ENCODE data around the gene FAM168B.

Gene FAM168B

DNA sequence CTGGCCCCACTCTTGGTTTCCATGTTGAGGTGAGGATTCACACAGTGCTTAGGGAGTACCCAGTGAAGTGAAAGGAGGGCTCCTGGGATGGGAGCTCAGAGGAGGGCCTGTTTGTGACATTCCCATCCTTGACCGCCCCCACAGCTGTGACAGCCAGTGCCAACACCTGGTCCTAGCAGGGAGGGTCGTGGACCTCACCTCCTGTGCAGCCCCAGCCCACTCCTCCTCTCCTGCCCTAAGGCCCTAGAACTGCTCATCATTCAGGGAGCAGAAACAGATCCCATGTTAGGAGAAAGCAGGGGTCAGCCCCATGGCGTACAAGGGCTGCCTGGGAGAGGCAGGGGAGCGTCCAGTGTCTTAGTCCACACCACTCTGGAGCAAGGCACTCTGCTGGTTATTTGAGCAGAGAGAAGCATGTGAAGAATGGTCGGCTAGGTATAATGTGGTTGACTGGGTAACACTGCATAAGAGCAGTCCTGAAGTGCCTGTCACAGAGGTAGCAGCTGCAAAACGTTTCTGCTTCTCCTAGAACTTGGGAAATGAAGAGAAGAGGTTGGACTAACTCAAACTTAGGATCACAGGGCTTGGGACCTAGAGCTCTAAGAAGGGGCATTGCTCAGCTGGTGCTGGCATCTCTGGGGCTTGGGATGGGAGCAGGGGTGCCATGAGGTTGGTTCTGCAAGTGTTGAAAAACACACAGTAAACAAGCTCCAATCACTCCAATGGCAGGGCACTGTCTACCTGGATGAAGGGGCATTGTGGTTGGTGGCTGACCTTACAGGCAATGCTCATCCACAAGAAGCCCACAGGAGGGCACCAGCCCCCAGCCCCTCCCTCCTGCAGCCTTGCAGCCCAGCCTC is 55.6 kb downstream of the FAM168B start:
- TF ChIP-seq, protein P1, sequence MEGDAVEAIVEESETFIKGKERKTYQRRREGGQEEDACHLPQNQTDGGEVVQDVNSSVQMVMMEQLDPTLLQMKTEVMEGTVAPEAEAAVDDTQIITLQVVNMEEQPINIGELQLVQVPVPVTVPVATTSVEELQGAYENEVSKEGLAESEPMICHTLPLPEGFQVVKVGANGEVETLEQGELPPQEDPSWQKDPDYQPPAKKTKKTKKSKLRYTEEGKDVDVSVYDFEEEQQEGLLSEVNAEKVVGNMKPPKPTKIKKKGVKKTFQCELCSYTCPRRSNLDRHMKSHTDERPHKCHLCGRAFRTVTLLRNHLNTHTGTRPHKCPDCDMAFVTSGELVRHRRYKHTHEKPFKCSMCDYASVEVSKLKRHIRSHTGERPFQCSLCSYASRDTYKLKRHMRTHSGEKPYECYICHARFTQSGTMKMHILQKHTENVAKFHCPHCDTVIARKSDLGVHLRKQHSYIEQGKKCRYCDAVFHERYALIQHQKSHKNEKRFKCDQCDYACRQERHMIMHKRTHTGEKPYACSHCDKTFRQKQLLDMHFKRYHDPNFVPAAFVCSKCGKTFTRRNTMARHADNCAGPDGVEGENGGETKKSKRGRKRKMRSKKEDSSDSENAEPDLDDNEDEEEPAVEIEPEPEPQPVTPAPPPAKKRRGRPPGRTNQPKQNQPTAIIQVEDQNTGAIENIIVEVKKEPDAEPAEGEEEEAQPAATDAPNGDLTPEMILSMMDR (IDR thresholded peaks at IDR 0.05; ENCODE audit: low read length): no peak
- TF ChIP-seq EZH2 (IDR thresholded peaks at IDR 0.05; ENCODE audit: borderline replicate concordance, low read length): no peak
- Histone ChIP-seq H3K4me3 (ENCODE audit: low read depth, low read length, poor library complexity, severe bottlenecking) (no peak overlapping the region), H4K20me1 (ENCODE audit: insufficient read depth, low read length) (no peaks in the 10 kb centered on the region), H2AFZ (ENCODE audit: low read length) (no peak overlapping the region), H3K36me3 (ENCODE audit: insufficient read depth, low read length) (no peaks in the 10 kb centered on the region), H3K9me2 (ENCODE audit: low read depth, low read length) (no peaks in the 10 kb centered on the region), H3K9me3 (ENCODE audit: low read length) (no peaks in the 10 kb centered on the region), H3K79me2 (ENCODE audit: insufficient read depth, low read length) (no peaks in the 10 kb centered on the region), H3K4me2 (ENCODE audit: low read length) (no peak overlapping the region), H3K9ac (ENCODE audit: low read length) (no peak overlapping the region), H3K27me3 (ENCODE audit: insufficient read depth, low read length) (no peaks in the 10 kb centered on the region), H3F3A (ENCODE audit: insufficient read depth, low read length) (no peaks in the 10 kb centered on the region), H3K27ac (ENCODE audit: low read depth, low read length, poor library complexity, severe bottlenecking) (no peak overlapping the region), H3K4me1 (ENCODE audit: insufficient read depth, low read length, severe bottlenecking) (no peaks in the 10 kb centered on the region)

DNA sequence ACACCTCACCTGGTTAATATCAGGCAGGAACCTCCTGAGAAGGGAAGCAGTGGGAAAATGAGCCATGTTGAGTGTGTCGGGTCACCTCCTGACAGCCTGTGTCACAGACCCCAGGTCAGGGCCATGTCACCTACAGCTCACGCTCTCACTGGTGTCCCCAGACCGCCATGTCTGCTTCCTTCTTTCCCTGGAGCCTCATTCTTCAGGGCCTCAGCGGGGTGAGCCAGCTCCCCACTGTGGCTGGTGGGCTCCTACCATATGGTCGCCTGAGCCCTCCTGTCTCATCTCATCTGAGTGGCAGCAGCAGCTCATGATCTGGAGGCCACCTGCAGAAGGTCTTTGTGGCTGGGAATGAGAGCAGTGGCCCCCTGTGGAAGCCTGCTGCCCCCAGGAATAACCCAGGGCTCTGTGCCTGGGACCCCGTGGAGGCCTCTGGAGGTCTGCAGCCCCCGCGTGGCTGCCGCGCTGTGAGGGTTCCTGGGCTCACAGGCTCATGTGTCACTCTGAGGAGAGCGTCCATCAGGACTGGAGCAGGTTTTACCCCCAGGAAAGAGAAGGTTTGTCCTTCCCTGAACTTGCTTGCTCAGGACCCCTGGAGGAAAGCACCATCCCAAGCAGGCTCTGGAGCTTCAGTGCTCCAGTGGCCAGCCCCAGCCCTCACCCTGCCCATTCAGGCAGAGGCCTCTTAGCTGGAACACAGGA is 56.4 kb downstream of the FAM168B start:
- H3K36me3 ChIP-seq (ENCODE audit: insufficient read depth, low read length): no peaks in the 10 kb centered on the region
- TF ChIP-seq, protein P1 (IDR thresholded peaks at IDR 0.05; ENCODE audit: low read length): no peak
- TF ChIP-seq EZH2 (IDR thresholded peaks at IDR 0.05; ENCODE audit: borderline replicate concordance, low read length): no peak

DNA sequence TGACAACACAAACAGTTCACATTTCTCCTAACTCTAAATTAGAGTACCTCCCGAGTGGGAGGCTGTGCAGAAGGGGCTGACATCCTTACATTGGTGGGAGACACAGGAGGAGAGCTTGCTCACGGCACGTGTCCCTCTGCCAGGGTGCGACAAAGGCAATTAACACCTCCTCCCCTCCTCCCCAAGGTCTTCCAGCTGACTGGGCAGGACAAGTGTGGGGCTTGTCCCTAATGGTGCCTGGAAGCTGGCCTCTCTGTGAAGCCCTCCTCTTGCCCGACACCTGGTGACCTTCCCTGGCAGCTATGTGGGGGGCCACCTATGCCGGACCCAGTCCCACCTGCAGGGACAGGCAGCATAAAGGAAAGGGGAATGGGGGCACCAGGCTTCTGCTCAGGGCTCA is 57.0 kb downstream of the FAM168B start:
- Histone ChIP-seq H3K4me3 (ENCODE audit: low read depth, low read length, poor library complexity, severe bottlenecking) (no peak overlapping the region), H3K9ac (ENCODE audit: low read length) (no peak overlapping the region), H4K20me1 (ENCODE audit: insufficient read depth, low read length) (no peaks in the 10 kb centered on the region), H3K79me2 (ENCODE audit: insufficient read depth, low read length) (no peaks in the 10 kb centered on the region), H3K4me1 (ENCODE audit: insufficient read depth, low read length, severe bottlenecking) (no peaks in the 10 kb centered on the region), H3K4me2 (ENCODE audit: low read length) (no peak overlapping the region), H2AFZ (ENCODE audit: low read length) (no peak overlapping the region), H3F3A (ENCODE audit: insufficient read depth, low read length) (no peaks in the 10 kb centered on the region), H3K27ac (ENCODE audit: low read depth, low read length, poor library complexity, severe bottlenecking) (no peak overlapping the region), H3K36me3 (ENCODE audit: insufficient read depth, low read length) (no peaks in the 10 kb centered on the region), H3K9me2 (ENCODE audit: low read depth, low read length) (no peaks in the 10 kb centered on the region), H3K27me3 (ENCODE audit: insufficient read depth, low read length) (no peaks in the 10 kb centered on the region), H3K9me3 (ENCODE audit: low read length) (no peaks in the 10 kb centered on the region)
- TF ChIP-seq, protein P1 (IDR thresholded peaks at IDR 0.05; ENCODE audit: low read length): no peak
- no peak for TF ChIP-seq EZH2 (IDR thresholded peaks at IDR 0.05; ENCODE audit: borderline replicate concordance, low read length)

More for the DNA sequence above, 56.4 kb downstream of the FAM168B start:
- H3K9me2 ChIP-seq (ENCODE audit: low read depth, low read length): no peaks in the 10 kb centered on the region
- H3K9me3 ChIP-seq (ENCODE audit: low read length): no peaks in the 10 kb centered on the region
- H3K9ac ChIP-seq (ENCODE audit: low read length): no peak overlapping the region
- H3K4me3 ChIP-seq (ENCODE audit: low read depth, low read length, poor library complexity, severe bottlenecking): no peak overlapping the region
- no peak overlapping the region for H3K27ac ChIP-seq (ENCODE audit: low read depth, low read length, poor library complexity, severe bottlenecking)
- no peak overlapping the region for H3K4me2 ChIP-seq (ENCODE audit: low read length)
- no peaks in the 10 kb centered on the region for H4K20me1 ChIP-seq (ENCODE audit: insufficient read depth, low read length)
- H2AFZ ChIP-seq (ENCODE audit: low read length): no peak overlapping the region
- H3K79me2 ChIP-seq (ENCODE audit: insufficient read depth, low read length): no peaks in the 10 kb centered on the region
- H3F3A ChIP-seq (ENCODE audit: insufficient read depth, low read length): no peaks in the 10 kb centered on the region
- no peaks in the 10 kb centered on the region for H3K27me3 ChIP-seq (ENCODE audit: insufficient read depth, low read length)
- no peaks in the 10 kb centered on the region for H3K4me1 ChIP-seq (ENCODE audit: insufficient read depth, low read length, severe bottlenecking)
